Fibroblast of skin of left biceps (primary cell): ENCODE data around the gene MEIS3.
"Not testable (repeated sequence)": the region's sequence is repeated elsewhere in the genome, so short reads cannot be mapped to it uniquely, and the experiment has no call there.

Source experiments
- DNase-seq, 2 experiments: peaks; one replicate each; pipeline ENCODE4 v3.0.0-alpha.2; 2013; ENCODE audit warnings: low read depth in 2 of 2

Gene MEIS3

GRCh38 chr19:47416643-47416985, 2.7 kb downstream of the MEIS3 start:
- no peak for DNase-seq

- DNase-seq = no peak
Measured at GRCh38 chr19:47415953-47416642, 3.2 kb downstream of the MEIS3 start.

- DNase-seq = no peak
Measured at GRCh38 chr19:47414469-47414868, 4.9 kb downstream of the MEIS3 start.

- DNase-seq = no peak
Measured at GRCh38 chr19:47413941-47414340, 5.4 kb downstream of the MEIS3 start.

GRCh38 chr19:47411696-47412095, 7.6 kb downstream of the MEIS3 start:
- DNase-seq = not testable (repeated sequence)

GRCh38 chr19:47411101-47411500, 8.2 kb downstream of the MEIS3 start:
- DNase-seq = no peak

GRCh38 chr19:47408156-47408938, 11.0 kb downstream of the MEIS3 start:
- no peak for DNase-seq

GRCh38 chr19:47407417-47407774, 11.9 kb downstream of the MEIS3 start:
- DNase-seq = no peak

- no peak for DNase-seq
Measured at GRCh38 chr19:47406711-47407416, 12.5 kb downstream of the MEIS3 start.

GRCh38 chr19:47405854-47406417, 13.4 kb downstream of the MEIS3 start:
- no peak for DNase-seq

- no peak for DNase-seq
Measured at GRCh38 chr19:47405197-47405550, 14.2 kb downstream of the MEIS3 start.

- DNase-seq = no peak
Measured at GRCh38 chr19:47404334-47405196, 14.8 kb downstream of the MEIS3 start.

- no peak for DNase-seq
Measured at GRCh38 chr19:47402504-47402903, 16.8 kb downstream of the MEIS3 start.

GRCh38 chr19:47398707-47399597, 20.4 kb downstream of the MEIS3 start:
- no peak for DNase-seq

- peak; percentile 21 for DNase-seq
Measured at GRCh38 chr19:47391510-47392223, 27.7 kb downstream of the MEIS3 start.

GRCh38 chr19:47390533-47391488, 28.5 kb downstream of the MEIS3 start:
- DNase-seq = no peak

GRCh38 chr19:47389150-47389556, 30.2 kb downstream of the MEIS3 start:
- no peak for DNase-seq

GRCh38 chr19:47388721-47389120, 30.6 kb downstream of the MEIS3 start:
- not testable (repeated sequence) for DNase-seq

- not testable (repeated sequence) for DNase-seq
Measured at GRCh38 chr19:47387623-47388022, 31.7 kb downstream of the MEIS3 start.
